ENCODE measurements around the gene RICTOR.

The RICTOR gene

DNA sequence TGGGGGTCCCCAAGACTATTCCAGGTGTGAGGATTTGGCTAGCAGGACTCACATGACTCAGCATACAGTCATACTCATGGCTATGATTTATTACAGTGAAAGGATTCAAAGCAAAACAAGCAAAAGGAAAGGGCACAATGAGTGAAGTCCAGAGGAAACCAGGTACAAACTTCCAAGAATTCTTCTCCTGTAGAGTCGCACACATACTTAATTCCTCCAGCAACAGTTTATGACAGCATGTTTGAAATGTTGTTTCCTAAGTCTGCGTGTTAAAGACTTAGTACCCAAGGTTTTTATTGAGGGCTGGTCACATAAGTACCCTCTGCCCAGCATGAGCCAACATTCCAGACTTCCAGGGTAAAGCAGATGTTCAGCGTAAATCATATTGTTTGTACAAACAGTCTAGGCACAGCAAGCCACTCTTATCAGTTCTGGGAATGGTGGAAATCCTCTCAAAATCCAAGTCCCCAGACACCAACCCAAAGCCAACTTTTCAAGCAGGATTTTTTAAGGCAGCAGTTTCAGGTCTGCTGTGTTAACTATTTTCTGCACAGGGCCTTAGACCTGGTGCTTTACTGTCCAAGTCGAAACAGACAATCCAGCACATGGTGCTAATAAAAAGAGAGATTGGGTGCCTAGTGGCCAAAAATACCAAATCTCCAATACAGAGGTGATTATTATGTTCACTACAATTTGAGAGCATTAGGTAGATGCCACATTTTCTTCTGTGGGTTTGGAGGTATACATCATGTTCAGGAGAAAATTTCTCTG is 18.6 kb upstream of the RICTOR start:
- DNase-seq (ENCODE audit: low read depth, low spot score): no peak

DNA sequence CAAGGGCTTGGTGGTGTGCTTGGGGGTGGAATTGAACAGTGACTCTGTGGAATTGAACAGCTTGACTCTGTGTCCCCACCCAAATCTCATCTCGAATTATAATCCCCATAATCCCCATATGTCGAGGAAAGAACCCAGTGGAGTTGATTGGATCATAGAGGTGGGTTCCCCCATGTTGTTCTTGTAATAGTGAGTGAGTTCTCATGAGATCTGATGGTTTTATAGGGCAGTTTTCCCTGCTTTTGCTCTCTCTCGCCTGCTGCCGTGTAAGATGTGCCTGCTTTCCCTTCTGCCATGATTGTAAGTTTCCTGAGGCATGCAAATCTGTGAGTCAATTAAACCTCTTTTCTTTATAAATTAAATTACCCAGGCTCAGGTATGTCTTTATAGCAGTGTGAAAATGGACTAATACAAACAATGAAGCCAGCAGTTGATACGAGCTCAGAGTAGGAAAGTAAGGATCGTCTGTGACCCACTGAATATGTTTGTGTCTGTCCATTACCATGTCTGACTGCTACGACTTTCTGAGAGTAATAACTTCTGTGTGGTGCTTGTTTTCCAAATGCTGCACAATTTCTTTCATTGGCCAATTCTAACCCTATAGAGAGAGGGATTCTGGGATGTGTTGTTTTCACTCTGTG is 17.9 kb upstream of the RICTOR start:
- DNase-seq (ENCODE audit: low read depth, low spot score): no peak

DNA sequence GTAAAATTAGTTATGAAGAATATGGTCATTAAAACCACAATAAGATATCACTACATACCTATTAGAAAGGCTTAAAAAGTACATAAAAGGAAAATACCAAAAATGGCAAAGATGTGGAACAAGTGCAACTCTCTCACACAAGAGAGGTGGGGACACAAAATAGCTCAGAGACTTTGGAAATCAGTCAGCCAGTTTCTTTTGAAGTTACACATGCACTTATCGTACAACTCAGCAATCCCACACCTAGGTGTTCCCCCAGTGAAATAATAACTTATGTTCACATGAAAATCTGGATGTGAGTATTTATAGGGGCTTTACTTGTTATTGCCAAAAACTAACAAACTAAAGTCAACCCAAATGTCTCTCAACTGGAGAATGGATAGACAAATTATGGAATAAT is 9.8 kb upstream of the RICTOR start:
- no peak for DNase-seq (ENCODE audit: low read depth, low spot score)

DNA sequence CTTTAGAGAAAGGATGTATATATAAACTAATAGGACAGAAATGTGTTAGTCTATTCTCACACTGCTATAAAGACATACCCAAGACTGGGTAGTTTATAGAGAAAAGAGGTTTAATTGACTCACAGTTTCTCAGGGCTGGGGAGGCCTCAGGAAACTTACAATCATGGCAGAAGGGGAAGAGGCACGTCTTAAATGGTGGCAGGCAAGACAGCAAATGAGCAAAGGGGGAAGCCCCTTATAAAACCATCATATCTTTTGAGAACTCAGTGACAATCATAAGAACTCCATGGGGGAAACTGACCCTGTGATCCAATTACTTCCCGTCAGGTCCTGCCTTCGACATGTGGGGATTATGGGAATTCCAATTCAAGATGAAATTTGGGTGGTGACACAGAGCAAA is 8.8 kb upstream of the RICTOR start:
- DNase-seq (ENCODE audit: low read depth, low spot score): no peak

DNA sequence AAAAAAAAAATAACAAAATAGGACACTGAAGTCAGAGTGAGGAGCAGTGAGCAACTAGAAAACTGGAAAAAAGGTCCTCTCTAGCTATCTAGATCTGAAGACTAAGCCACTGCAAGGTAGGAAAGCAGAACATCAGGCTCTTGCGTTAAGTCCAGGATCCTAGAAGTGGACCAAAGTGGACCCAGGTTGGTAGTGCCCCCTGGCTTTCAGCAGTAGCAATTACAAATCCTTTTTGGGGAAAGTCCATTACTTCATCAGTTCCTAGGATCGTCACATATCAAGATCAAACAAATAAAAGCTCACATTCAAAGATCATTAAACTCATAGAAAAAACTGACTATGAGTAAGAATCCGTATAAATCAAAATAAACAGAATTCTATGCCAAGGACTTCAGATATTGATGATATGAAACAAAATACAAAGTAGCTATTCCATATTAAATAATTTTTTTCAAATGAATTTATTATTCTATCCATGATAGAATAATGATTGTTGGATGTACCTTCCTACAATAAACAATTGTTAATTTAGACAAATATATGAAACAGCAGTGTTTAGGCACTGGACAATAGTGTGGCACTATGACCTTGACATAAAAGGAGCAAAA is 6.5 kb upstream of the RICTOR start:
- no peak for DNase-seq (ENCODE audit: low read depth, low spot score)

DNA sequence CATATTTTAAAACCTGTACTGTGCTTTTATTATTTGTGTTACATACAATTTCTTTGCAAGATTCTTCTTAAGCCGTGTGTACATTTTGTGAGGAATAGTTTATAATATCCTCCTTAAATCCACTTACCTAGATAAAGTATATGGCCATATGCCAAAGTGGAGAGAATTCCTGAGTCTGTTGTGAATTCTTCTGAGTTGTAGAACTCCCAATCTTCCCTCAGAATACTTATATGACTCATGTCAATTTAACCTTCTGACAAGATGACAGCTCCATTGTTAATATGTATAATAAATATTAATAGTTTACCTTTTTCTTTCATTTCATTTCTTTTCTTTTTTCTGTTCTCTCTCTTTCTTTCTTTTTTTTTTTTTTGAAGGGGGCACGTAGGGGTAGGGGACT is 6.0 kb upstream of the RICTOR start:
- DNase-seq (ENCODE audit: low read depth, low spot score): no peak

DNA sequence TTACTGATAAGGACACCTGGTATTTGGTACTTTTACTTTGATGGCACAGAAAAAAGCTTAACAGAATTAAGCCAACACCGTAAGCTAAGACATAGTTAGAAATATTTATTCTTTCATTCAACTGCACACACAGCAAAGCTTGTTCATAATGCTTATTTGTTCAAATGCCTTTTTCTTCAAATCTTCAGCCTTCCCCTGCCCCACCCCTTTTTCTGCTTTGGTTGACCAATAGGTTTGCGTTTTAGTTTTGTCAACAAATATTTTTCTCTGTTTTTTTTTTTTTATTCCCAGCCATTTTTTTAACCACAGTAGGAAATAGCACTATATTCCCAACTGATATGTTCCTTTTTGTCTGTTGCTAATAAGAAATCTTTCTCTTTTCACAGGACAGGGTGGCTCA is 4.9 kb upstream of the RICTOR start:
- DNase-seq (ENCODE audit: low read depth, low spot score): no peak

DNA sequence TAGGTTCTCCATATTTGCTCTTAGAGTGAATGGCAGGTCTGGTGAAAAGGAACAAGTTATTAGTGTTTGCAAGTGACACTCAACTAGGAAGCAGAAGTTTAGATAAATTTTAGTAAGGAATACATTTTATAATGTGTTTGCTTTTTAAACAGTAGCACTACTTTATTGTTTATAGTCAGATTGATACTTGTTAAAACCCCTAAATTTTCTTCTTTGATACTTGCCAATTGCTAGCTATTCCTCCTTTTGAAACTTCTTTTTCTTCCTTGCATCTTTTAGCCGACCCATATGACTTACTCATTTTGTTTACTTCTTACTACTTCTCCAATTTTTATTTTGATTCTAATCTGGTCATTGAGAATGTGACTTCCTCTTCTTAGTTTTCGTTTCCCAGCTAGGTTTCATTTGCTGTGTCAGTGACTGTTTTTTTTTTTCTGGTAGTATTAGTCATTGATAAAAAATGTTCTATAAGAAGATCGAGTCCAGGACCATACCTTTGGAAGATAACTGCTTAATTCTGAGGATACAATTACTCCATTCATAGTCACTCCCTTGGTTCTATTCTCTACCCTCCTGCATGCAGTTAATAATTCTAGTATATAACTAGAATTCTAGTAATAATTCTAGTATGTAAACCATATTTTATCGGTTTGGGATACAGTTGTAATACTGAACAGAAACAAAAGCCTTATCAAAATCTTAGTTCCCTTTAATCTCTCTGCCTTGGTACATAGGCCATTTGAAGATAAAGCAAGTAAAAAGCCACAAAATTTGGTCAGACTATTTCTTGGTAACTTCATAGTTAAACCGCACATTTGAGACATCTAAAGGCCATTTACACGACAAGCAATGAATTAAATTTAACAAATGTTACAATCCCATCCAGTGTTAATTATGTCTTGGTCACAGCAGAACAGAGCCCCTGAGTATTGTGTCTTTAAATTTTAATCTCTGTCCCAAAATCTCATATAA is 2.8 kb upstream of the RICTOR start:
- no peak for DNase-seq (ENCODE audit: low read depth, low spot score)

- DNase-seq (ENCODE audit: low read depth, low spot score): no peak
Measured at GRCh38 chr5:39076101-39076756, 2.0 kb upstream of the RICTOR start.

DNA sequence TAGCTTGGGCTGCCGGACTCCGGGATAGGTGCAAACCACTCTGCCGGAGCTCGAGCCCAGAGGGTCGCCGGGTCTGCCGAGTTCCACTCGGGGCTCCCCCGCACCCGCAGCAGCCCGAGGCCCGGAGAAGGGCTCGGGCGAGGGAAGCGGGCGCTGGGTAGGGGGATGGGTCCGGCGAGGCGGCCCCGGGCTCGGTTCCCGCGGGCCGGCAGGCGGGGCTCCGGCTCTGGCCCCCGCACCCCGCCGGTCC is 507 bp downstream of the RICTOR start:
- DNase-seq (ENCODE audit: low read depth, low spot score): peak; percentile 1

DNA sequence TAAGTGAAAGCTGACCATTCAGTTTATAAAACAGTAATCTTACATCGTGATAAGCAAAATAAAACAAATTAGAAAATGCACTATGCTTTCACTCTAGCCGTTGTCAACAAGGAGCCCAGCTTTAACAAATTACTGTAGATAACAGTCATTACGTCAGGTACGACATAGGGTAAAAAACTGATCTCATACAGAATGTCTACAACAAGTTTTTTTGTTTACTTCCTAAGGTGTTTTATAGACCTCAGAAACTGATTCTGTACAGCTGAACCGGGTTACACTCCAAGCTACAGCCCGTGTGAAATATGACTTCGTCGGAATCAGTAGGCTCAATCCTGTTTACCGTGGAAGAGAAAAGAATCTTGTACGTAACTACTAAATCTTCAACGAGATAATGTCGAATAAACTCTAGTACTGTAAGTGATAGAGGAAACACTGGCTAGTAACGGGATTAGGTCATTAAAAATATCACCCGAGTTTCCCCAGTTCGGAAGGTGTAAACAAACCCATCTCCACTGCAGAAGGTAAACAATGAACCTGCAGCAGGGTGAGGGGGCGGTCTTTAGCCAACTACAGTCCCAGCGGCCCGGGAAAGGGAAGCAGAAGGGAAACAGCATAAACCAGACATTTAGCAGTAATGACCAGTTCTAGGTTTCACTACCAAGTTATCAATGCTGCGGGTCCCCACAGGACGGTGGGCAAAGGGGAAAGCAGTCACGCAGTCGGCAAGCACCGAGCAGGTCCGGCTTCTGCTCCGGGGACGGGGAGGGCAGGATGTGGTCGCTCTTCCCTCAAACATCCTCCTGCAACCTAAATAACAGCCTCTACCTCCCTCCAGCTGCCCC is 1.1 kb downstream of the RICTOR start:
- DNase-seq (ENCODE audit: low read depth, low spot score): no peak

DNA sequence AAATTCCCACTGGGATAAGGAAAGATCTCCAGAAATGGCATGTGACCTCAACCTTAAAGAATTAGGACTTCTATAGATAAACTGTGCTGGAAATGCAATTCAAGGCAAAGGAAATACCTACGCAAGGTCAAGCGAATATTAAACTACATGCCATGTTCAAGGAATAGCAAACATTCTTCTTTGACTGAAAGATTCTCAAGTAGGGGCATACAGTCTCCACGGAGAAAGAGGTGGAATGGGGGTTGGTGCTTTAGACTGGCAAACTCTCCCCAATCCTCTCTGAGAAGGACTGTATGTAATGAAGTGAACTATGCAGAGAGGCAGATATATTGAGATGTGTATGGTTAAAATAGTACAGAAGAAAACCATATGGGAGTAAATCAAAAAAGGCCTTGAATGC is 6.1 kb downstream of the RICTOR start:
- DNase-seq (ENCODE audit: low read depth, low spot score): no peak

DNA sequence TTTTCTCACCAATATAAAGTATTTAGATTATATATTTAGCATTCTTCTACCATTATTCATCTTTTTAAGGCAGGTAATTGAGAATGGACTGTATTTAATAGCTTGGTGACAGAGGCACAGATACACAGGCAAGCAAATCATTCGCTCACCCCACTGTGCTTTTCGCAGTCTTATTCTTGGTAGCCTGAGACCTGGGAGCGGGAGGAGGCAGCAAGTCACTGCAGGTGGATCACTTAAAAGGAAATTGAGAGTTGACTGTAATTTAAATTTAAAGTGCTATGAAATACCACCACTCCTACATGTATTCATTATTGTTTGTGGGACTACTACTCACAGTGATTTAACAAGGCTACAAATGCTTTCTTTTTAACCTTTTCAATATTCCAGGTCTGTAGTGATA is 9.7 kb downstream of the RICTOR start:
- DNase-seq (ENCODE audit: low read depth, low spot score): no peak

- no peak for DNase-seq (ENCODE audit: low read depth, low spot score)
Measured at GRCh38 chr5:39063037-39063436, 11.2 kb downstream of the RICTOR start.

DNA sequence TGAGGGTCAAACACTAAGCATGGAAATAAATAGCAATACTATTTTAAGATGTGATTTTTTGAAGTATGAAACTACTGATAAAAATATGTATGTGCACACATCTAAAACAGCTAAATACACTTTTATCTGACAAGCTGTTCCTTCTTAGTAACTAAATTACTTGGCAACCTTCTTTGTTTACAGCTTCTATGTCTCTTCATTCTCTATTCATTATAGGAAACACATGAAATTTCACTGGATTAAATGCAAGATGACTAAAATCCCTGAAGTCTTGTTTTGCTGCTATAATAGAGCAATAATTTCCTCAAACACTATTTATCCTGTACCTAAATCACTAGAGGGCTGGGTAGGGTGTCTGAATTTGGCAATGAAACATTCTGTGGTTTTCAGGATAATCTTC is 11.7 kb downstream of the RICTOR start:
- DNase-seq (ENCODE audit: low read depth, low spot score): no peak

GRCh38 chr5:39062104-39062503 is 12.1 kb downstream of the RICTOR start:
- no peak for DNase-seq (ENCODE audit: low read depth, low spot score)

- DNase-seq (ENCODE audit: low read depth, low spot score): no peak
Measured at GRCh38 chr5:39059064-39059463, 15.1 kb downstream of the RICTOR start.

- no peak for DNase-seq (ENCODE audit: low read depth, low spot score)
Measured at GRCh38 chr5:39058178-39058921, 15.8 kb downstream of the RICTOR start.

GRCh38 chr5:39057734-39058133 is 16.5 kb downstream of the RICTOR start:
- no peak for DNase-seq (ENCODE audit: low read depth, low spot score)

- no peak for DNase-seq (ENCODE audit: low read depth, low spot score)
Measured at GRCh38 chr5:39055768-39056398, 18.3 kb downstream of the RICTOR start.
